Ovary (tissue), 9 donors: Measurements from ENCODE around the gene PSMB7. TPM values are rescaled to one million over a fixed set of nuclear protein-coding genes. Genes with fewer than 3 reads are reported as not detected.

Source experiments
- DNase-seq, 5 donors: peaks; one replicate each; pipeline ENCODE4 v3.0.0-alpha.2; 2019 to 2020
- H3K27ac ChIP-seq, 2 donors: fragments of 200-600 bp; one replicate each; pipeline versions ENCODE4 v1.5.1 to v1.8.0; 2019 to 2022
- H3K27me3 ChIP-seq: fragments of 200-600 bp; one replicate; pipeline ENCODE4 v1.8.0; 2022
- H3K36me3 ChIP-seq: fragments of 200-600 bp; sonication (generic); one replicate; pipeline ENCODE4 v1.5.1; 2019
- H3K4me1 ChIP-seq: one replicate; pipeline ENCODE4 v1.8.1; 2013; ENCODE audit warnings: mild to moderate bottlenecking, moderate library complexity; ENCODE audit not compliant: insufficient read depth
- H3K4me3 ChIP-seq: fragments of 200-600 bp; sonication (generic); one replicate; pipeline ENCODE4 v1.5.1; 2017
- H3K9me3 ChIP-seq, 2 donors: fragments of 200-600 bp in 1 of 2; sonication (generic) in 1 of 2; one replicate each; pipeline versions ENCODE4 v1.5.1 to v1.8.1; 2013 to 2019; ENCODE audit warnings: mild to moderate bottlenecking in 1 of 2, moderate library complexity in 1 of 2
- CTCF ChIP-seq, 3 donors: fragments of 450-650 bp in 2 of 3; fragments of 200-600 bp in 1 of 3; IDR thresholded peaks; one replicate each; pipeline versions ENCODE4 v1.5.1 to v1.8.0; 2016 to 2022; ENCODE audit warnings: antibody characterized with exemption in 3 of 3, mild to moderate bottlenecking in 1 of 3
- EP300 ChIP-seq: sonication (generic); formaldehyde crosslinking; IDR thresholded peaks from one replicate; pipeline ENCODE4 v1.6.1; 2017; ENCODE audit warnings: antibody characterized with exemption
- POLR2A ChIP-seq: fragments of 450-650 bp; IDR thresholded peaks from one replicate; pipeline ENCODE4 v1.6.1; 2017; ENCODE audit warnings: antibody characterized with exemption, mild to moderate bottlenecking, moderate library complexity
- WGBS, 3 donors: extraction: QIAGEN DNeasy Blood & Tissue Kit in 1 of 3; methylation state at CpG; one replicate each; pipeline versions ENCODE4 v1.1.5 to v1.1.7; 2013 to 2017; 5-methylcytosine and 5-hydroxymethylcytosine counted together
- intact Hi-C, 4 donors: fragments of 100-400 bp; cut with DNase I; formaldehyde crosslinking; loops; one replicate each; pipeline versions ENCODE4 v1.11.0 to v1.15.1; 2022 to 2023
- polyA plus RNA-seq, 2 donors: library from polyadenylated mRNA; stranded (reverse); fragments of 200-250 nt in 1 of 2; fragments of 350-450 nt in 1 of 2; fragmentation: Illumina TruSeq in 1 of 2; extraction: RNeasy Lipid Tissue Mini Kit (QIAGEN cat#74804) in 1 of 2; gene quantifications; one replicate each; pipeline ENCODE4 v1.2.3, GENCODE V29; 2013 to 2014
- total RNA-seq, 7 donors: library from RNA; depleted of rRNA in 2 of 7; stranded (reverse); fragments of >200 nt in 2 of 7; fragmentation: NEBNext Ultra II Directional in 3 of 7; extraction: Animal tissue kit (Norgen Biotek cat#: 25700) in 3 of 7; gene quantifications; one replicate each; pipeline versions ENCODE4 v1.1.0 to v1.2.4, GENCODE V29; 2016 to 2023
- donor health status: DM: no; HTN: no; CAD: no; lungs with moderate emphysema.
- donor health status: DM: no; HTN: no; CAD: no.
- donor health status: Bipolar disorder and iron deficiency.
- donor health status: DM: yes; HTN: yes; CAD: no.
- donor health status: DM: no; HTN: no; CAD: no.
- donor health status: DM: yes; HTN: yes; CAD: no.

The PSMB7 gene
- total and polyA plus RNA-seq, 9 donors = 88.0 to 211 (median 95.1) TPM

DNA sequence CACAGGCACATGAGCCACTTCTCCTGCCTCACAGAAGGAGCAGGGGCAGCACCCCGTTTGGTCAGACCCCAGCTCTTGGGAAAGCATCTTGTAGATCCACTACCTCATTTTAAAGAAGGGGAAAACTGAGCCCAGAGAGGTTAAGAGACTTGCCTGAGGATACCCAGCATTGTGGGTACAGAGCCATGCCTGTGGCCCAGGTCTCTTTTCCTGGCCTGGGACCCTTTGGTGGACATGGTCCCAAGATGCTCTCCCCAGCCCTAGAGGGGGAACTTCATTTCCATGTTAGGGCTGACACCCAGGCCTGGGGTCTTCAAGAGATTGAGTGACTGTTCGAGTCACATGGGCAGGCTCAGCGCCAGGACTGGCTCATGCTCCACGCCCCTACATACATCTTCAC lies 93.3 kb downstream of the PSMB7 start:
- Histone ChIP-seq H3K36me3 (no peaks in the 10 kb centered on the region), H3K4me1 (peaks cover 3% of the 10 kb centered on the region), H3K27me3 (no peaks in the 10 kb centered on the region), H3K27ac (no peak overlapping the region), H3K4me3 (no peak overlapping the region), H3K9me3 (no peaks in the 10 kb centered on the region)
- TF ChIP-seq POLR2A = no peak
- TF ChIP-seq CTCF (IDR thresholded peaks at IDR 0.05) = no peak
- no peak for TF ChIP-seq EP300
- intact Hi-C loops = loop anchor here in 3 of 4 donors (2.0 to 10.0 kb wide), 4 partner anchors 187 to 777 kb away; no protein-coding TSS in a partner anchor
- DNase-seq = no peak
- WGBS, 3 donors = 77 to 82% (median 81%) methylated on average over 4 of the region's 4 CpGs

DNA sequence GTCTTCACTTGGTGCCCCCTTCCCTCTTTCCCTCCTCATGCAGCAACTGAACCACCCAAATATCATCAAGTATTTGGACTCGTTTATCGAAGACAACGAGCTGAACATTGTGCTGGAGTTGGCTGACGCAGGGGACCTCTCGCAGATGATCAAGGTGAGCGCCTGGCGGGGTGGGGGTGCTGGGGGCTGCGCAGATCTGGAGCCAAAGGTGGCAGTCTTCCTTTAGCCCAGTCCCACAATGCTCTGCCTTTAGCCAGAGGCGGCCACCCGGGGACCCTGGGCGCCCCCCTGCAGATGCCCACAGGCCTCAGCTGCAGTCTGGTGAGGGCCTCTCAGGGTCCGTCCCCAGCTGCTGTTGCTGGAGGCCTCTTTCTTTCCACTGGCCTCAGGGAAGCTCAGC lies 93.8 kb downstream of the PSMB7 start:
- no peak for DNase-seq
- intact Hi-C loops = loop anchor here in 3 of 4 donors (2.0 to 10.0 kb wide), 4 partner anchors 187 to 777 kb away; no protein-coding TSS in a partner anchor
- H3K4me1 ChIP-seq = peaks cover 3% of the 10 kb centered on the region
- WGBS, 3 donors = 85 to 92% (median 90%) methylated on average over 12 of the region's 12 CpGs
- no peak overlapping the region for H3K27ac ChIP-seq
- H3K36me3 ChIP-seq = no peaks in the 10 kb centered on the region
- TF ChIP-seq CTCF (IDR thresholded peaks at IDR 0.05) (no peak), POLR2A (no peak), EP300 (no peak)
- H3K27me3 ChIP-seq = no peaks in the 10 kb centered on the region
- H3K4me3 ChIP-seq = no peak overlapping the region
- no peaks in the 10 kb centered on the region for H3K9me3 ChIP-seq

- H3K27me3 ChIP-seq = no peaks in the 10 kb centered on the region
- no peak overlapping the region for H3K4me3 ChIP-seq
- TF ChIP-seq CTCF (IDR thresholded peaks at IDR 0.05) (peak; percentile 70 to 78 (median 71)), POLR2A (no peak), EP300 (no peak)
- intact Hi-C loops = loop anchor here in 3 of 4 donors (2.0 to 10.0 kb wide), 4 partner anchors 186 to 776 kb away; no protein-coding TSS in a partner anchor
- peaks cover 3% of the 10 kb centered on the region for H3K4me1 ChIP-seq
- DNase-seq = peak; percentile 73 to 82 (median 78)
- 61 to 62% (median 62%) methylated on average over 17 of the region's 17 CpGs for whole genome bisulfite sequencing, 3 donors
- no peak overlapping the region for H3K27ac ChIP-seq
- no peaks in the 10 kb centered on the region for H3K9me3 ChIP-seq
- H3K36me3 ChIP-seq = no peaks in the 10 kb centered on the region
Observed at GRCh38 chr9:124320062-124320973, 94.9 kb downstream of the PSMB7 start.

GRCh38 chr9:124315882-124316281 lies 99.4 kb downstream of the PSMB7 start:
- H3K9me3 ChIP-seq = no peaks in the 10 kb centered on the region
- H3K27me3 ChIP-seq = no peaks in the 10 kb centered on the region
- no peaks in the 10 kb centered on the region for H3K36me3 ChIP-seq
- no peak overlapping the region for H3K4me3 ChIP-seq
- peaks cover 3% of the 10 kb centered on the region for H3K4me1 ChIP-seq
- intact Hi-C loops = no loop called here
- WGBS, 3 donors = 87 to 93% (median 89%) methylated on average over 16 of the region's 16 CpGs
- no peak for DNase-seq
- TF ChIP-seq POLR2A (no peak), EP300 (no peak), CTCF (IDR thresholded peaks at IDR 0.05) (no peak)
- H3K27ac ChIP-seq = no peak overlapping the region
